AG08396 (cell line): Measurements from ENCODE around the gene ITIH4.
A peak's percentile ranks its signal among the peaks of the same experiment; 100 is the strongest.

Experiments used
- DNase-seq: peaks from one replicate; pipeline ENCODE4 v3.0.0; 2012; ENCODE audit warnings: low spot score, mixed read lengths

The ITIH4 gene

GRCh38 chr3:52831500-52832301 is 1.2 kb upstream of the ITIH4 start:
- DNase-seq: peak; percentile 84

- no peak for DNase-seq
These were observed 487 bp downstream of the ITIH4 start for GRCh38 chr3:52829906-52830463.

- DNase-seq: no peak
These were observed 990 bp downstream of the ITIH4 start for GRCh38 chr3:52829482-52829881.

GRCh38 chr3:52827866-52828376 is 2.6 kb downstream of the ITIH4 start:
- DNase-seq: no peak

- DNase-seq: no peak
These were observed 3.0 kb downstream of the ITIH4 start for GRCh38 chr3:52827441-52827840.

GRCh38 chr3:52824037-52824436 is 6.4 kb downstream of the ITIH4 start:
- no peak for DNase-seq

- DNase-seq: no peak
These were observed 8.1 kb downstream of the ITIH4 start for GRCh38 chr3:52822363-52822762.

- peak; percentile 48 for DNase-seq
These were observed 9.7 kb downstream of the ITIH4 start for GRCh38 chr3:52820736-52821135.

GRCh38 chr3:52819936-52820335 is 10.5 kb downstream of the ITIH4 start:
- DNase-seq: no peak

- no peak for DNase-seq
These were observed 12.6 kb downstream of the ITIH4 start for GRCh38 chr3:52817860-52818259.

- DNase-seq: no peak
These were observed 13.3 kb downstream of the ITIH4 start for GRCh38 chr3:52817221-52817620.

- DNase-seq: no peak
These were observed 13.8 kb downstream of the ITIH4 start for GRCh38 chr3:52816654-52817053.

GRCh38 chr3:52816199-52816598 is 14.3 kb downstream of the ITIH4 start:
- DNase-seq: no peak

GRCh38 chr3:52813810-52814209 is 16.7 kb downstream of the ITIH4 start:
- no peak for DNase-seq

GRCh38 chr3:52811452-52812011 is 18.9 kb downstream of the ITIH4 start:
- no peak for DNase-seq

GRCh38 chr3:52810923-52811322 is 19.5 kb downstream of the ITIH4 start:
- DNase-seq: no peak

- DNase-seq: no peak
These were observed 20.7 kb downstream of the ITIH4 start for GRCh38 chr3:52809662-52810377.

- no peak for DNase-seq
These were observed 21.3 kb downstream of the ITIH4 start for GRCh38 chr3:52809149-52809548.

- no peak for DNase-seq
These were observed 25.0 kb downstream of the ITIH4 start for GRCh38 chr3:52805270-52806039.

GRCh38 chr3:52801839-52802238 is 28.6 kb downstream of the ITIH4 start:
- peak; percentile 22 for DNase-seq

- DNase-seq: no peak
These were observed 30.4 kb downstream of the ITIH4 start for GRCh38 chr3:52800079-52800478.

- peak; percentile 34 for DNase-seq
These were observed 31.4 kb downstream of the ITIH4 start for GRCh38 chr3:52798978-52799476.
